K562 (cell line): ENCODE results near the gene LRIT1. TPM values are rescaled to one million over a fixed set of nuclear protein-coding genes. Genes with fewer than 3 reads are reported as not detected.

Source experiments
- ATAC-seq: fragments of 200-7000 bp; cut with Tn5 transposase; 3 replicates; pipeline ENCODE4 v1.9.1; 2020; ENCODE audit warnings: moderate library complexity
- BruUV-seq: library from RNA; stranded (reverse); fragments of 400-500 nt; replicated peaks from 2 replicates; lab custom pipeline; 2021; lab: Mats Ljungman, UMichigan
- CTCF ChIA-PET: fragments of 300-600 bp; formaldehyde crosslinking; extraction: SDS; loops from one replicate; lab custom pipeline; 2021; ENCODE audit warnings: low intra/inter-chr PET ratio; lab: Yijun Ruan, JAX
- POLR2A ChIA-PET: fragments of 300-600, 350-650 bp; sonication (Branson Sonifier 250); formaldehyde crosslinking; extraction: SDS; loops from one replicate; lab custom pipeline; 2021; ENCODE audit warnings: antibody characterized with exemption, inconsistent platforms; lab: Yijun Ruan, JAX
- DNase-seq, 4 experiments: peaks; one replicate each; pipeline versions ENCODE4 v3.0.0 to v3.0.0-alpha.2; 2011 to 2018; ENCODE audit warnings: low spot score in 3 of 4, mixed read lengths in 3 of 4; ENCODE audit errors: extremely low read depth in 1 of 4
- FAIRE-seq: peaks from 2 replicates; lab custom pipeline; 2011; peaks lifted over from hg19 to GRCh38; lab: Jason Lieb, UNC
- H2AFZ ChIP-seq: 2 replicates; pipeline ENCODE4 v1.6.0; 2011; ENCODE audit warnings: low read depth, low read length, control low read depth, inconsistent platforms
- H3K27ac ChIP-seq: fragments of 200-600 bp; 3 replicates; pipeline ENCODE4 v1.8.0; 2011; ENCODE audit warnings: low read depth, mild to moderate bottlenecking, control low read depth, inconsistent platforms, low read length, moderate library complexity, mixed read lengths; ENCODE audit errors: extremely low read depth
- H3K27me3 ChIP-seq, 2 experiments: fragments of 300-600 bp in 1 of 2; 2 replicates in 1 of 2; 3 replicates in 1 of 2; pipeline versions ENCODE4 v1.6.0 to v1.8.0; 2011; ENCODE audit warnings: inconsistent platforms in 2 of 2, low read length in 2 of 2, mild to moderate bottlenecking in 1 of 2, mixed read lengths in 1 of 2, moderate library complexity in 1 of 2; ENCODE audit not compliant: control insufficient read depth in 2 of 2, insufficient read depth in 2 of 2
- H3K36me3 ChIP-seq: fragments of 300-600 bp; 3 replicates; pipeline ENCODE4 v1.8.0; 2011; ENCODE audit warnings: mild to moderate bottlenecking, low read length, inconsistent platforms; ENCODE audit not compliant: control insufficient read depth, insufficient read depth
- H3K4me1 ChIP-seq, 2 experiments: fragments of 200-600 bp in 1 of 2; replicated peaks in 1 of 2; 2 replicates in 1 of 2; 3 replicates in 1 of 2; pipeline versions ENCODE4 v1.5.1 to v1.8.0; 2011; ENCODE audit warnings: inconsistent platforms in 2 of 2, low read length in 2 of 2, mild to moderate bottlenecking in 1 of 2, mixed read lengths in 1 of 2, moderate library complexity in 1 of 2; ENCODE audit not compliant: control insufficient read depth in 2 of 2, insufficient read depth in 2 of 2
- H3K4me2 ChIP-seq: 2 replicates; pipeline ENCODE4 v1.6.1; 2011; ENCODE audit warnings: low read length, control low read depth, inconsistent platforms, mixed read lengths; ENCODE audit not compliant: insufficient read depth
- H3K4me3 ChIP-seq: fragments of 200-600 bp; sonication (generic), shearing (Covaris generic); 2 replicates; pipeline ENCODE4 v1.5.1; 2016; ENCODE audit warnings: control low read depth, inconsistent platforms
- H3K79me2 ChIP-seq: fragments of 200-600 bp; 3 replicates; pipeline ENCODE4 v1.8.0; 2011; ENCODE audit warnings: low read length, inconsistent platforms; ENCODE audit not compliant: control insufficient read depth, insufficient read depth
- H3K9ac ChIP-seq, 2 experiments: 2 replicates each; pipeline versions ENCODE4 v1.6.0 to v1.6.1; 2011; ENCODE audit warnings: low read depth in 2 of 2, low read length in 2 of 2, control low read depth in 1 of 2, inconsistent platforms in 1 of 2, mild to moderate bottlenecking in 1 of 2, mixed read lengths in 1 of 2; ENCODE audit not compliant: insufficient read depth in 1 of 2
- H3K9me1 ChIP-seq: one replicate; pipeline ENCODE4 v1.6.0; 2011; ENCODE audit warnings: inconsistent platforms, mild to moderate bottlenecking, low read length, moderate library complexity; ENCODE audit not compliant: control insufficient read depth, insufficient read depth
- H3K9me3 ChIP-seq: replicated peaks from 2 replicates; pipeline ENCODE4 v1.5.1; 2011; ENCODE audit warnings: low read depth, low read length, inconsistent platforms; ENCODE audit not compliant: control insufficient read depth, insufficient read depth
- H4K20me1 ChIP-seq: replicated peaks from 2 replicates; pipeline ENCODE4 v1.6.1; 2011; ENCODE audit warnings: low read length, inconsistent platforms, mixed read lengths; ENCODE audit not compliant: control insufficient read depth, insufficient read depth
- BRD9 ChIP-seq: fragments of 450-650 bp; IDR thresholded peaks from 2 replicates; pipeline ENCODE4 v1.6.1; 2018; ENCODE audit warnings: low read depth; ENCODE audit not compliant: partially characterized antibody
- CC2D1A ChIP-seq: fragments of 450-650 bp; IDR thresholded peaks from 2 replicates; pipeline ENCODE4 v1.6.1; 2017; ENCODE audit warnings: mild to moderate bottlenecking
- DACH1 ChIP-seq: fragments of 450-650 bp; IDR thresholded peaks from 2 replicates; pipeline ENCODE4 v1.6.1; 2018; ENCODE audit not compliant: partially characterized antibody
- EGR1 ChIP-seq: fragments of 450-650 bp; conservative IDR thresholded peaks from 2 replicates; pipeline ENCODE4 v1.6.1; 2017; ENCODE audit warnings: mild to moderate bottlenecking
- ETV6 ChIP-seq, 3 experiments: fragments of 150-350 bp in 1 of 3; sonication (generic) in 1 of 3; formaldehyde crosslinking in 1 of 3; IDR thresholded peaks; 2 replicates each; pipeline versions ENCODE4 v1.6.1 to v1.8.0; 2014 to 2022; ENCODE audit warnings: borderline replicate concordance in 2 of 3, low read depth in 2 of 3, antibody characterized with exemption in 1 of 3, low read length in 1 of 3, mild to moderate bottlenecking in 1 of 3, missing genetic modification reagents in 1 of 3
- FOXA1 ChIP-seq: fragments of 450-650 bp; IDR thresholded peaks from 2 replicates; pipeline ENCODE4 v1.6.1; 2016; ENCODE audit warnings: mild to moderate bottlenecking, borderline replicate concordance
- NFE2L1 ChIP-seq: fragments of 450-650 bp; IDR thresholded peaks from 2 replicates; pipeline ENCODE4 v1.6.1; 2016; ENCODE audit warnings: missing genetic modification characterization, low read depth, mild to moderate bottlenecking, missing compliant biosample characterization, moderate library complexity, borderline replicate concordance
- RFX7 ChIP-seq: fragments of 250-450 bp; sonication (Bioruptor Pico); IDR thresholded peaks from 2 replicates; pipeline ENCODE4 v1.5.1; 2021; ENCODE audit warnings: mild to moderate bottlenecking
- TSC22D4 ChIP-seq: fragments of 450-650 bp; IDR thresholded peaks from 2 replicates; pipeline ENCODE4 v1.6.1; 2016; ENCODE audit warnings: missing genetic modification characterization, missing biosample characterization, control low read depth
- ZNF212 ChIP-seq: fragments of 450-650 bp; formaldehyde crosslinking; IDR thresholded peaks from 2 replicates; pipeline ENCODE4 v1.4.0; 2020; ENCODE audit warnings: mild to moderate bottlenecking
- ZNF583 ChIP-seq: fragments of 250-450 bp; sonication (Bioruptor Pico); IDR thresholded peaks from 2 replicates; pipeline ENCODE4 v1.4.0; 2020
- ZNF584 ChIP-seq: fragments of 200-800 bp; sonication (Bioruptor generic); IDR thresholded peaks from 2 replicates; pipeline ENCODE4 v1.6.1; 2016; ENCODE audit warnings: low read depth, mild to moderate bottlenecking, missing genetic modification characterization, missing compliant biosample characterization
- WGBS: fragments of 100-300 bp; shearing (Covaris generic); methylation state at CpG from one replicate; pipeline ENCODE4 v1.1.6; 2016; ENCODE audit warnings: low coverage, mixed read lengths; ENCODE audit not compliant: insufficient coverage; ENCODE audit errors: missing lambda C conversion rate; 5-methylcytosine and 5-hydroxymethylcytosine counted together
- in situ Hi-C: fragments of 300-500 bp; cut with MboI; formaldehyde crosslinking; loops from 4 replicates; pipeline ENCODE4 v1.15.0; 2018; ENCODE audit warnings: inconsistent platforms, mixed read lengths
- intact Hi-C: fragments of 100-400 bp; cut with micrococcal nuclease; formaldehyde crosslinking; loops from 2 replicates; pipeline ENCODE4 v1.14.2; 2022
- polyA plus RNA-seq, 8 experiments: library from polyadenylated mRNA; depleted of rRNA in 4 of 8; stranded (reverse) in 5 of 8; unstranded in 3 of 8; fragments of >200 nt; fragmentation: Nextera tagmentation in 2 of 8; fragmentation: Illumina TruSeq in 1 of 8; extraction: Ambion mirVana in 2 of 8; extraction: Trizol in 1 of 8; gene quantifications; 2 replicates each; pipeline versions ENCODE4 v1.2.1 to v1.2.3, GENCODE V29; 2011 to 2014; ENCODE audit warnings: inconsistent platforms in 1 of 8, missing spikeins in 1 of 8
- total RNA-seq, 7 experiments: library from RNA; depleted of rRNA in 6 of 7; stranded (reverse); fragments of >200 nt in 6 of 7; fragmentation: Illumina TruSeq in 2 of 7; extraction: Trizol in 2 of 7; gene quantifications; 2 replicates each; pipeline versions ENCODE4 v1.2.1 to v1.2.3, GENCODE V29; 2011 to 2021; ENCODE audit warnings: low replicate concordance in 1 of 7
- TF ChIP-seq, protein P1 (sequence below): sonication (generic); formaldehyde crosslinking; IDR thresholded peaks from 2 replicates; pipeline ENCODE4 v1.8.0; 2022; ENCODE audit warnings: missing genetic modification reagents, mild to moderate bottlenecking, borderline replicate concordance

The LRIT1 gene
- total and polyA plus RNA-seq, 9 of the 15 experiments (the other 6 are each of a cell fraction or from before 2014, with no cell fraction given), result not detected

DNA sequence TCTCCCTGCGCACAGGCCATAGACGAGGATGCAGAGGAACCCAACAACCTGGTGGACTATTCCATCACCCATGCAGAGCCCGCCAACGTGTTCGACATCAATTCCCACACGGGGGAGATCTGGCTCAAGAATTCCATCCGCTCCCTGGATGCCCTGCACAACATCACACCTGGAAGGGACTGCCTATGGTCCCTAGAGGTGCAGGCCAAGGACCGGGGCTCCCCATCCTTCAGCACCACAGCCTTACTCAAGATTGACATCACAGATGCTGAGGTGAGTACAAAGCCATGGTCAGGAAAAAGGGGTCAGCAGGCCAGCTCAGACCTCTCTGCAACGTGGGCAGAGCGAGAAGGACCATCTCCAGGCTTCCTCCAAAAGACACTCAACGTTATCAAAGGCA is 28.3 kb downstream of the LRIT1 start:
- ChIA-PET CTCF (interaction anchor here (0.9 kb wide), 1 partner anchor 9 kb away, joined by 3 read pairs; no protein-coding TSS in a partner anchor), POLR2A (interaction anchor here (0.5 kb wide), 1 partner anchor 41 kb away, joined by 3 read pairs; no protein-coding TSS in a partner anchor)
- no peak overlapping the region for H2AFZ ChIP-seq
- DNase-seq (no peak), FAIRE-seq (no peak), ATAC-seq (no peak)
- H3K9me3 ChIP-seq, result no peaks in the 10 kb centered on the region
- H3K27me3 ChIP-seq, result peaks cover under 1 to 40% of the 10 kb centered on the region in 2 experiments; a peak in 4 of 5 replicates
- H4K20me1 ChIP-seq, result peaks cover 6% of the 10 kb centered on the region; the same call in 1 of the 2 replicates
- H3K9me1 ChIP-seq, result no peaks in the 10 kb centered on the region
- no peaks in the 10 kb centered on the region for H3K36me3 ChIP-seq
- in situ Hi-C loops (no loop called here), intact Hi-C loops (no loop called here)
- no peak overlapping the region for H3K4me3 ChIP-seq
- H3K79me2 ChIP-seq, result no peaks in the 10 kb centered on the region
- TF ChIP-seq DACH1 (no peak), ZNF212 (no peak), CC2D1A (no peak)
- no TSS peak for BruUV-seq
- H3K27ac ChIP-seq, result no peak overlapping the region
- peaks cover 0 to 6% of the 10 kb centered on the region in 2 experiments; a peak in 2 of 5 replicates for H3K4me1 ChIP-seq
- no peak overlapping the region for H3K4me2 ChIP-seq
- H3K9ac ChIP-seq, result no peak overlapping the region
- 3% methylated on average over 11 of the region's 11 CpGs for WGBS

DNA sequence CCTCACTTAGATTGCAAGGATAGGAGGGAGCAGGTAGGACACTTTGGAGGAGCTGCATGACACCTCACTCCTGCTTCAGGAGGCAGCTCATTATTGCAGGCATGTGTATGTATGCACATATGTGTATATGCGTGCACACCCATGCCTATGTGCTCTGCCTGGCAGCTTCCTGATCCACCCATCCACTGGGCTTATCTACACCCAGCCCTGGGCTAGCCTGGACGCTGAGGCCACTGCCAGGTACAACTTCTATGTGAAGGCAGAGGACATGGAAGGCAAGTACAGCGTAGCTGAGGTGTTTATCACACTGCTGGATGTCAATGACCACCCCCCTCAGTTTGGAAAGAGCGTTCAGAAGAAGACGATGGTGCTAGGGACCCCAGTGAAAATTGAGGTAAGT is 29.3 kb downstream of the LRIT1 start:
- no peak for ATAC-seq
- intact Hi-C loops, result no loop called here
- no peak overlapping the region for H2AFZ ChIP-seq
- no peak overlapping the region for H3K4me2 ChIP-seq
- no peak overlapping the region for H3K27ac ChIP-seq
- H3K4me1 ChIP-seq, result peaks cover 0 to 6% of the 10 kb centered on the region in 2 experiments; a peak in 2 of 5 replicates
- peaks cover 5 to 49% of the 10 kb centered on the region in 2 experiments for H3K27me3 ChIP-seq
- no peak for DNase-seq
- CTCF ChIA-PET, result no interaction called here
- in situ Hi-C loops, result no loop called here
- POLR2A ChIA-PET, result interaction anchor here (0.5 to 2.3 kb wide), 4 partner anchors 9 to 53 kb away, joined by 3 to 6 read pairs (median 4); no protein-coding TSS in a partner anchor
- peaks cover 6% of the 10 kb centered on the region; the same call in 1 of the 2 replicates for H4K20me1 ChIP-seq
- no peak for FAIRE-seq
- H3K36me3 ChIP-seq, result no peaks in the 10 kb centered on the region
- H3K9ac ChIP-seq, result no peak overlapping the region
- no peak overlapping the region for H3K4me3 ChIP-seq
- no peaks in the 10 kb centered on the region for H3K9me3 ChIP-seq
- 0% methylated on average over 5 of the region's 5 CpGs for WGBS
- H3K9me1 ChIP-seq, result no peaks in the 10 kb centered on the region
- no peaks in the 10 kb centered on the region for H3K79me2 ChIP-seq
- no TSS peak for BruUV-seq
- no peak for TF ChIP-seq FOXA1
- no peak for TF ChIP-seq ETV6 (IDR thresholded peaks at IDR 0.05; ENCODE audit: borderline replicate concordance in 1 of 2, low read depth in 2 of 2, low read length in 1 of 2)
- TF ChIP-seq ETV6 (CRISPR knock-in tag; IDR thresholded peaks at IDR 0.05; ENCODE audit: borderline replicate concordance), result no peak
- TF ChIP-seq EGR1, result no peak
- no peak for TF ChIP-seq ZNF583 (CRISPR knock-in tag)
- TF ChIP-seq NFE2L1 (tag), result no peak
- no peak for TF ChIP-seq DACH1
- TF ChIP-seq TSC22D4 (tag), result no peak
- TF ChIP-seq, protein P1, sequence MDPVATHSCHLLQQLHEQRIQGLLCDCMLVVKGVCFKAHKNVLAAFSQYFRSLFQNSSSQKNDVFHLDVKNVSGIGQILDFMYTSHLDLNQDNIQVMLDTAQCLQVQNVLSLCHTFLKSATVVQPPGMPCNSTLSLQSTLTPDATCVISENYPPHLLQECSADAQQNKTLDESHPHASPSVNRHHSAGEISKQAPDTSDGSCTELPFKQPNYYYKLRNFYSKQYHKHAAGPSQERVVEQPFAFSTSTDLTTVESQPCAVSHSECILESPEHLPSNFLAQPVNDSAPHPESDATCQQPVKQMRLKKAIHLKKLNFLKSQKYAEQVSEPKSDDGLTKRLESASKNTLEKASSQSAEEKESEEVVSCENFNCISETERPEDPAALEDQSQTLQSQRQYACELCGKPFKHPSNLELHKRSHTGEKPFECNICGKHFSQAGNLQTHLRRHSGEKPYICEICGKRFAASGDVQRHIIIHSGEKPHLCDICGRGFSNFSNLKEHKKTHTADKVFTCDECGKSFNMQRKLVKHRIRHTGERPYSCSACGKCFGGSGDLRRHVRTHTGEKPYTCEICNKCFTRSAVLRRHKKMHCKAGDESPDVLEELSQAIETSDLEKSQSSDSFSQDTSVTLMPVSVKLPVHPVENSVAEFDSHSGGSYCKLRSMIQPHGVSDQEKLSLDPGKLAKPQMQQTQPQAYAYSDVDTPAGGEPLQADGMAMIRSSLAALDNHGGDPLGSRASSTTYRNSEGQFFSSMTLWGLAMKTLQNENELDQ, result no peak
- no peak for TF ChIP-seq ZNF584
- no peak for TF ChIP-seq BRD9
- TF ChIP-seq RFX7, result no peak
